ENCODE data around the gene NUDT12.

GRCh38 chr5:103510851-103511553 lies 51.6 kb downstream of the NUDT12 start:
- TF ChIP-seq CTCF (conservative IDR thresholded peaks at IDR 0.05; ENCODE audit: low read depth, low read length) = no peak
- TF ChIP-seq EZH2 (IDR thresholded peaks at IDR 0.05; ENCODE audit: low read length, unreplicated experiment) = no peak

All from PC-3 (cell line).